GM13977 (cell line): ENCODE results near the gene GNAT1.

Experiments used
- DNase-seq: peaks from one replicate; pipeline ENCODE4 v3.0.0; 2012; ENCODE audit warnings: low spot score
- in situ Hi-C: fragments of 300-500 bp; cut with MboI; formaldehyde crosslinking; loops from one replicate; pipeline ENCODE4 v1.12.0; 2022; ENCODE audit warnings: low sequenced_read_pairs, low pct_unique_long_range_greater_than_20kb, mixed read lengths, inconsistent platforms; ENCODE audit not compliant: unreplicated experiment
- TF ChIP-seq, protein P1 (sequence below): IDR thresholded peaks from 2 replicates; pipeline ENCODE4 v1.5.1; 2012; ENCODE audit warnings: mild to moderate bottlenecking, control low read depth; ENCODE audit not compliant: insufficient read depth; ENCODE audit errors: extremely low read depth, missing control alignments

The GNAT1 gene

DNA sequence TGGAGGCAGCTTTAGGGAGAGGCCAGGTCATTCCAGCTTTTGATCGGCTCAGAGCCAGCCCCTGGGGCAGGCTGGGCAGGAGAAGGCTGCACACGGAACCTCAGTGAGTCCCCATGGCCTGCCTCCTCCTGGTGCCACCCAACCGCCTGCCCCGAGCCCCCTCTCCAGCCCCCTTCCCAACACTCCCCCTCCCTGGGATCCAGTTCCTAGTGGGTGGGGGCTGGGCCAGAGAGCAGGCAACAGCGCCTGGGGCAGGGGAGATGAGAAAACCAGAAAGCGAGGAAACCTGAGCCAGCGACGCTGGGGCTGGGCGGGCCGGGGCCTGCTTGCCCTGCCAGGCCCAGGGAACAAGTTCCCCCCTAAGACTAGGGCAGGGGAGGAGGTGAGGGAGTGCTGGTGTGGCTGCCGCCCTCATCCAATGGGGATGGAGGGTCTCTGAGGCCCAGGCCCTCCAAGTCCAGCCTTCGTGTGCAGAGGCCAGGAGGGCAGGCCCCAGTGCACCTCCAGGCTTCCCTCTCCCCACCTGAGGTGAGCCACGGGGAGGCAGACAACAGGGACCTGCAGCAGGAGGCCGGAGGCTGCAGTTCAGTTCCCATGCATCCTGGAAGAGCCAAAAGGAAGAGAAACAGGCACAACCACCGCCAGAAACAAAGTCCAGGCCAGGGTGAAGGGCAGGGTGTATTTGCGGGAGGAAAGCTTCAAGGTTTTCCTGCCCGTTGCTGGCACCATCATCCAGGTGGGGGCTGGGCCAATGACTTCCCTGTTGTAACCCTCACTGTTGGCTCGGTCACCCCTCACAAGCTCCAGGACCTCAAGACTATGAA lies 40.3 kb upstream of the GNAT1 start:
- TF ChIP-seq, protein P1, sequence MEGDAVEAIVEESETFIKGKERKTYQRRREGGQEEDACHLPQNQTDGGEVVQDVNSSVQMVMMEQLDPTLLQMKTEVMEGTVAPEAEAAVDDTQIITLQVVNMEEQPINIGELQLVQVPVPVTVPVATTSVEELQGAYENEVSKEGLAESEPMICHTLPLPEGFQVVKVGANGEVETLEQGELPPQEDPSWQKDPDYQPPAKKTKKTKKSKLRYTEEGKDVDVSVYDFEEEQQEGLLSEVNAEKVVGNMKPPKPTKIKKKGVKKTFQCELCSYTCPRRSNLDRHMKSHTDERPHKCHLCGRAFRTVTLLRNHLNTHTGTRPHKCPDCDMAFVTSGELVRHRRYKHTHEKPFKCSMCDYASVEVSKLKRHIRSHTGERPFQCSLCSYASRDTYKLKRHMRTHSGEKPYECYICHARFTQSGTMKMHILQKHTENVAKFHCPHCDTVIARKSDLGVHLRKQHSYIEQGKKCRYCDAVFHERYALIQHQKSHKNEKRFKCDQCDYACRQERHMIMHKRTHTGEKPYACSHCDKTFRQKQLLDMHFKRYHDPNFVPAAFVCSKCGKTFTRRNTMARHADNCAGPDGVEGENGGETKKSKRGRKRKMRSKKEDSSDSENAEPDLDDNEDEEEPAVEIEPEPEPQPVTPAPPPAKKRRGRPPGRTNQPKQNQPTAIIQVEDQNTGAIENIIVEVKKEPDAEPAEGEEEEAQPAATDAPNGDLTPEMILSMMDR: no peak
- DNase-seq: no peak
- in situ Hi-C loops: no loop called here

DNA sequence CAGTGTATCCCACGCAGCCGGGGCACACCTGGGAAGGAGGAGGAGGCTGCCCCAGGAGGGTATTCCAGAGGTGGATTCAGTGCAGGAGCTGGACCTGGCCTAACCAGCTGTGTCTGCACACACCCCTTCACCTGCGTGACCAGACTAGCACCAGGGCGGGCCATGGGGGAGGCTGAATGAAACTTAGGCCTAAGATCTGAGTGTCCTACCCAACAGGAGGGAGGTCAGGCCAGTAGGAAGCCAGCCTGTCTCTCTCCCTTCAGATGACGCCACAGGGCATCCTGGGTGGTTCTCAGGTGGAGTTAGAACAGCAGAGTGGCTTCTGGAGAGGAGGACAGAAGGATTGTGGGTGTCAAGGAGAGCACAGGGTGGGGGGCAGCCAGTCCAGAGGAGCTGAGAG lies 39.7 kb upstream of the GNAT1 start:
- in situ Hi-C loops: no loop called here
- TF ChIP-seq, protein P1: no peak
- no peak for DNase-seq

DNA sequence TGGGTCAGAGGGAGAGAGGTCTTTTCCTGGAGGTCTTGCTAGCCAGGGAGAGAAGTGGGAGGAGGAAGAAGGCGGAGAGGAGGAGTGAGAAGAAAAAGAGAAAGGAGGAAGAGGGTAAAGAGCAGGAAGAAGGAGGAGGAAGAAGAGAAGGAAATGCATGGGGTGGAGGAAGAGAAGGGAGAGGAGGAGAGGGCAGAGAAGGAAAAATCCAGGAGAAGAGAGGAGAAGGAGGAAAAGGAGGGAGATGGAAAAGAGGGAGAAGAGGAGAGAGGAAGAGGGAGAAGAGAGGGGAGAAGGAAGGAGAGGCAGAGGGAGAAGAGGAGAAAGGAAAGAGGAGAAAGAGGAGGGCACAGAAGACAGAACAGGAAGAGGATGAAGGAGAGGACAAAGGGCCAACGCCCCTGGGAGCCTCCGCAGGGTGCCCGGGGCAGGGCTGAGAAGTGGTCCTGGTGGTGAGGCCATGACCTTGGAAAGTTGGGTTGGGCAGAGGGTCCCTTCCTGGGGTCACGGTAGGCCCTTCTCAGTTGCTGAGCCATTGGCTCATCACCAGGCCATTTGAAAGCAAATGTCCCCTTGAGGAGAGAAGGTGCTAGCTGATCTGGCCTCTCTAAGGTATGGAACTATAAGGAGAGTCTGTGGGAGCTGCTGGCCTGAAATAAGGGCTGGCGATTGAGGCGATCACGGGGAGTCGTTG lies 37.5 kb upstream of the GNAT1 start:
- no peak for DNase-seq
- in situ Hi-C loops: no loop called here
- TF ChIP-seq, protein P1: no peak

DNA sequence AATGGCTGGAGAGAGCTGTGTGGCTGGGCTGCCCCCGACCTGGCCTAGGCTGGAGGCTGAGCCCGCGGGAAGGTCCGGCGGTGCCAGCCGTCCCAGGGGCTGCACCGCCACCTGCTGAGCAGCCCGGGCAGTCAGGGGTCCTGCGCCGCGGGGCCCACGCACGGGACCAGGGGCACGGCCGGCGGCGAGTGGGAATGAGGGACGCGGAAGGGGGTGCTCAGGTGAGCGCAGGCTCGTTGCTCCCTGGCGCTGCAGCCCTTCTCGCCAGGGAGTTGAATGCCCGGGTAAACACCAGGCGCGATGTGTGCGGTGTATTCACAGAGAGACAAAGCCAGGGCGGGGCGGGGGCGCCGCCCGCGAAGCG lies 37.0 kb upstream of the GNAT1 start:
- peak; percentile 70 for DNase-seq
- in situ Hi-C loops: no loop called here

DNA sequence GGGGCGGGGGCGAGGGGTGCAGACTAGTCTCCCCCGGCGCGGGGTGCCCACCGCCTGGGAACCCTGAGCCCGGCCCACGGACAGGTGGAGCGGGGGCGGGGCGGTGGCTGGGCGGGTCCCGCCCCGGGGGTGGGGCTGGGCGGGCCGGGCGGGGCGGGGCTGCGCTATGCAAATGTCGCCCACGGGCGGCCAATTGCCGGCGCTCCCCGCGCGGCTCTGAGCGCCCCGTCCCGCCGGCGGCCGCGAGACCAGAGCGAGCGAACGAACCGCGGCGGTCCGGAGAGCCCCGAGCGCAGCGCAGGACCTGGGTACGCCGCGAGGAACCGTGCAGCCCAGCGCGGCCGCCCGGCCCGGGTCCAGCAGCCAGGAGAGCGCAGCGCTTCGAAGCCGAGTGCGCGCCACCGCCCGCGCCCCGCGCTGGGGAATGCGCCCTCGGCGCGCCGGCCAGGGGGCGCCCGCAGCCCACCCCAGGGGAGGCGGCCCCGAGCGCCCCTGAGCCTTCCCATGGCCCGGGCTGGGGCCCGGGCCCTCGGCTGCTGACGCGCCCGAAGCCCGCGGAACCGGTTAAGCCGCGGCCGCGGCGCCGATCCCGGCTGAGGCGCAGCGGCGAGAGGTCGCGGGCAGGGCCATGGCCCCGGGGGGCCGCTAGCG lies 36.4 kb upstream of the GNAT1 start, which contains the start of gene SEMA3F:
Gene SEMA3F (plus strand): TSS at position 485 of the 651 bp plus-strand sequence. CDS start 4,299 bp downstream, outside the sequence.
- in situ Hi-C loops: no loop called here

More for the DNA sequence above, 37.0 kb upstream of the GNAT1 start:
- TF ChIP-seq, protein P1: peak; percentile 44

DNA sequence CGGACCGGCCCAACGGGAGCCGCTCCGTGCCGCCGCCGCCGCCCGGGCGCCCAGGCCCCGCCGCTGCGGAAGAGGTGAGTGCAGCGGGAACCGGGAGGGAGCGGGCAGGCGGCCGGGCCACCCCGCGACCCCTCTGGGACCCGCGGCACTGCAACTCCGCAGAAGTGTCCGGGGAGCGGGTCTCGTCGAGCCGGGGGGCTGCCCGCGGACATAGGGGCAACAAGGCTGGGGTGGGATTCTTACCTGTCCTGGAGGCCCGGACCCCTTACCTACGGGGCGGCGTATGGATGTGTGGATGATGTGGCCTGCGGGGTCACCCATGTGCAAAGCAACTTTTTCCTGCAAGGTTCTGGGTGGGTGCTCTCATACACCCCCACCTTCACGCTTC lies 35.9 kb upstream of the GNAT1 start:
- no peak for DNase-seq
- in situ Hi-C loops: no loop called here
- TF ChIP-seq, protein P1: no peak

More for the DNA sequence above, 36.4 kb upstream of the GNAT1 start, which contains the start of gene SEMA3F:
- TF ChIP-seq, protein P1: no peak
- DNase-seq: peak; percentile 97
